ENCODE data around the gene OXNAD1.

Gene OXNAD1

DNA sequence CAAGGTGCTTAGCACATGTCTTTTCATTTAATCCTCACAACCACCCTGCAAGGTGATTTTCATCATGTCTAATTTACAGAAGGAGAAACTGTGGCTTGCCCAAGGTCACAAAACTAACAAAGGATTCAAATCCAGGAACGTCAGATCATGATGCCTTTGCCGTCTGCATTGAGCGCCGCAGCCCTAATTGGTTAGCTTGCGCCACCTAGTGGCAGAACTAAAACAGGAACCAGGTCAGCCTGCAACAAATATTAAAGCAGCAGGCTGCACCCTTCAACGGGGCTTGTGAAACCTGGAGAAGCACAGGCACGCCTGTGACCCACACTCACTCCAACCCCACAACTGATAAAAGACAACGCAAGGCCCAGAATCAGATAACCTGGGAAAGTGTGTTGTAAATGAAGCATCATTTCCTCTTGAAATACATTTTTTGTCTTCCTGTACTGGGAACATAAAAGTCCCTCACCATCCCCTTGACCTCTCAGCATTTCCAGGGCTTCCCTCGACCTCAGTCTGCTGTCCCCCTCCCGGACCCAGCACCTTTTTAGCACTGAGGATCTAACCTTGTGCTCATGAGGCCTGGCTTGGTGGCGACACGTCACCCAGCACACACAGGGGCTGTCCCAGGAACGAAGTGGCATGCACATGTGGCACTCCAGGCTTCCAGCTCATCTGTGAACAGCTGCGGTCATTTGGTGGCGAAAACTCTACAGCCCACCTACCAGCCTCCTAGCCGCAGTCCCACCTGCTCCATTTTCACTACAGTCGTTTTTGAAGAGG lies 17.5 kb upstream of the OXNAD1 start:
- DNase-seq, result peak; percentile 35 to 83 (median 59)

DNA sequence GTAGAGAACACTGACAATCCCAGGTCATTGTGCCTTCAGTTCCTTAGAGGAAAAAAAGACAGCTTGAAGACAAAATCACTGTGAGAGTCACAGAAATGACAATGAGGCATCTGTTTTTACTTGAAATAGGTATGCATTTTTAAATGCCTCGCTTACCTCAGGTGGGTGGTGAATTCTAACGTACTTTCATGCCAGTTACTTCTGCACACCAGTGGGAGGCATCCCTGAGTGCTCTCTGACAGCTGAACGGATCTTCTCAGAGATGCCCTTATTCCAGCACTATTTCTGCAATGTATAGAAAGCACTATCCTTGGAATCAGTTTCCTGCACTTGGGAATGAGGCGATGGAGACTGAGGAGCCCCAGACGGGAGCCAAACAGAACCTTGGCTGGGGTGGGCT lies 16.5 kb upstream of the OXNAD1 start:
- DNase-seq, result no peak

DNA sequence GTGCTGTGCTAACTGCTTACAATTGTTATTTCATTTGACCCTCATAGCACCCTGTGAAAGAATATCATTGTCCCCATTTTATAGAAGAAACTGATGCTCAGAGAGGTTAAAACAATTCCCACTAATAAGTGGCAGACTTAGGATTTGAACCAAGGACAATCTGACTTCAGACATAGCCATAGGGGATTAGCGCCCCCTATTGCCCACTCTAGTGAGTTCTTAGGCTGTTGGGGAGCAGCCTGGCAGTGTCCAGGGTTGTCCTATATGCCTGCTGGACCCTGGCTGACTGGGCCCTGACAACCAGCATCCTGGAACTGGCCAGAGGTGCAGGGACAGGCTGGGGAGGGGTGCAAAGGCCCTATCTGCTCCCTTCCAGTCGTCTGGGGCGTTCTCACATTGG lies 15.7 kb upstream of the OXNAD1 start:
- no peak for DNase-seq

- no peak for DNase-seq
Observed at GRCh38 chr3:16249886-16250285, 15.1 kb upstream of the OXNAD1 start.

DNA sequence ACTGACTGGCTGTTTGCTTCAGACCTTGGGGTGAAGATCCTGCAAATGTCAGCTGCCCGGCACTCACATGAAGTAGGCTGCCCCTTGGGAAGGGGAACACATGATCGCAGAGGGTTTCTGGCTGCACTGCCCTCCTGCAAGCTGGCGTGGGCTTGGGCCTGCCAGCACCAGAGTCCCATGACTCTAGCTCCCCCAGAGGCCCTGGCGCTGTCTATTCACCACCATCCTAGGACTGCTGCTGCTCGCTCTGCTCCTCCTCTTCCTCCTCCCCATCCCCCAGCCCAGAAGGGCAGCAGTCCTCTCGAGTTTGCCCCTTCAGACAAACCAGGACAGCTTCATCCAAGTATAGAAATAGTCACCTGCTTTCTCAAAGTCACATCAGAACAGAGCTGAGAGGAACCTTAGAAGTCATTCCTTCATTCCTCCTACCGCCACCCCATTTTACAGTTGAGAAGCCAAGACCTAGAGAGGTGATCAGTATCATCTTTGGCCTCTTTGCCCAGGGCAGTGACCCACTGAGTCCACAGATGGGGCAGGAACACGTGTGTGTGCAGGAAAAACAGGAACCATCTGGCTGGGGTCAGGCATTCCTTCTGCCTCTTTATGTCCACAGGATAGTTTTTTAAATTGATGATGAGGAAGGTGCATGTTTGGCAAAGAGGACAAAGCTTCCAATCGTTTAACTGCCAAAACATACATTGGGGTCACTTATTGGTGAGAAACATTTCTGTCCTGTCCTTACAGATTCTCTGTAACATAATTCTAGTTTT lies 13.5 kb upstream of the OXNAD1 start:
- DNase-seq, result no peak

DNA sequence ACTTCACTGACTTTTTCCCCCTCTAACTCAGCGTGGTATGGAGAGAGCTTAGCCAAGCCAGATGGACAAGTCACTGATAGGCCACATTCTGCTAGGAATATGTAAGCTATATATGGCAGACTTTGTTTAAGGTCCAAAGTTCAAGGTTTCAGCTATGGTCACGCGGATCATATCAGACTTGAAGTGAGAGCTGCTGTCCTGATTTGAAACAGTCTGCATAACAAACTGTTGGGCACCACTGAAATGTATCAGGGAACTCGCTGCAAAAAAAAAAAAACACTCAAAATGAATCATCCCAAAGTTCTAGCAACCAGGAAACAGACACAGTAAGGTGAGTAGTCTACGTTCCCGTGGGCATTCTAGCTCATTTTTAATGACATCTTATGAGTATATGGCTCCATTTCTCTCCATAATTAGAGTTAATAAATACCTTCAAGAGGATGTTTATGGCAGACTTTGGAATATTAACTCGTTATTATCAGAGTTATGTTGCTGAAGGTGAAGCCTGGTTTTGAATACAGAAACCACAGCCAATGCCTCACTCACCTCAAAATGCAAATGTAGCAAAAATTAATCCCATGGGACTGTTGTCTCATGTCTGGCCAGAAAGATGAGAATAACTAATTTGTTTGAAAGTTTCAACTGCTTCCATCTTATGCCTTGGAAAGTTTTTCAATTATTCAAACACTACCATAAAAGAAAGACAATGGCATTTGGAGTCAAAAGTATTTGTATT lies 12.6 kb upstream of the OXNAD1 start:
- DNase-seq, result no peak

DNA sequence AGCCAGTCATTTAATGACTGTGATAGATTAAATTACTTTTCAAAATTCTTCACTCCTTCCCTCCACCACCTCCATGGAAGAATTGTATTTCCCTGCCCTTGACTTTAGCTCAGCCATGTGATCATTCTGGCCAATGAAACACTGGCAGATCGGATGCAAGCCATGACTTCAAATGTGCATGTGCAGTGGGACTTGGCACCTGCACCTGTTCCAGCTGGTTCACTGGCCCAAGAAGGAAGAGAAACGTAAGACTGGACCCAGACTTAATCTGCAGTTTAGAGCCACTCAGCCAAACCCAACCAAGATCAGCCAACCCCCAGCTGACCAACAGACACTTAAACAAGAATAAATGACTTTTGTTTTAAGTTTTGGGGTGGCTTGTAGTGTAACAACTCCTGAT lies 12.0 kb upstream of the OXNAD1 start:
- no peak for DNase-seq

- DNase-seq, result no peak
Observed at GRCh38 chr3:16253601-16254000, 11.4 kb upstream of the OXNAD1 start.

- DNase-seq, result peak in 1 of 5 experiments; percentile 55
Observed at GRCh38 chr3:16254916-16255315, 10.1 kb upstream of the OXNAD1 start.

DNA sequence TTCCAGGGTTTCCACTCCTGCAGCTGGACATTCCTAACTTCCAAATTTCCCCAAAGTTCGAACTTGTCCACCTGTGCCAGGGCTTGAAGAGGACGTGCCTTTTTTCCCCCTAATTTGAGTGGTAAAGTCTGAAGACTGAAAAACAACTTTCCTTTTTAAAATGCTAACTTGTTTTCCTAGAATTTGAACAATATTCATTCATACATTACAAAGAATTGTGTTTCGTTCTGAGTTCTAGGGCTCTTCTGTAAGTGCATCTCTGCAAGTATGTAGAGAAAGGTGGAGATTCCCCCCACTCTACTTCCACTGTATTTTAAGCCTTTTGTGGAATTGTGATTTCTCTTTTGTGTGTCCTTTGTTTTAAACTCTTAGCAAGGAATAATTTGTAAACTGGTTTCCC lies 9.7 kb upstream of the OXNAD1 start:
- DNase-seq, result no peak

DNA sequence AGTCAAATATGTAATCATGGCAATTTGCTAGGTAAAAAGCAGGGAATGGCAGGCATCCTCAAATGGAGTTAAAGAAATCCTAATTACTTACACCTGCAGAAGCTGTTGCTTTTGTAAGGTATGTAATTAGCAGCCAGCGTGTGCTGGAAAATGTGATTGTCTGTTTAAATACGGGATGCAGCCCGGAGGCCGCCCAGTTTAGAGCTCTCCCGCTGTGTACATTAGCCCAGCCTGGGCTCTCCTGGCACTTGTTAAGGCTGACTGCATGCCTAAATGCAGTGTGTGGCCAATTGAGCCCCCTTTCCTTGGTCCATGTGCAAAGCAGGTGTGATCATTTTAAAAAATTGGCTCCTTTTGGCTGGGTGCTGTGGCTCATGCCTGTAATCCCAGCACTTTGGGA lies 9.3 kb upstream of the OXNAD1 start:
- DNase-seq, result no peak

- no peak for DNase-seq
Observed at GRCh38 chr3:16257309-16257708, 7.7 kb upstream of the OXNAD1 start.

DNA sequence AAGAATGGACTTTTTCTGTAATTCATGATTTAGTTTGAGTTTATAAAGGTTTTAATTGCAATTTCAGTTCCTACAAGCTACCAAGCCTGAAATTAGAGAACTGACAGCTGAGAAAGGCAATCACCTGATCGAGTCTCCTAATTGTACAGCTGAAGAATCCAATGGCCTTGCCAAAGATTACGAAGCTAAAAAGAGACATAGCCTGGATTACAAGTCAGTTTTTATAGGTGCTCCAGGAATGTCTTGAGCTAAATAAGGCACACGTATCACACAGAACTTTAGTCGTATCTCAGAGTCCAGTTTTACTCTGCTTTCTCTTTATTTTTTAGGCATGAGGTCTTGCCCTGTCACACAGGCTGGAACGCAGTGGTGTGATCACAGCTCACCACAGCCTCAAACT lies 6.8 kb upstream of the OXNAD1 start:
- no peak for DNase-seq

GRCh38 chr3:16258866-16259265 lies 6.1 kb upstream of the OXNAD1 start:
- no peak for DNase-seq

GRCh38 chr3:16260046-16260445 lies 5.0 kb upstream of the OXNAD1 start:
- no peak for DNase-seq

DNA sequence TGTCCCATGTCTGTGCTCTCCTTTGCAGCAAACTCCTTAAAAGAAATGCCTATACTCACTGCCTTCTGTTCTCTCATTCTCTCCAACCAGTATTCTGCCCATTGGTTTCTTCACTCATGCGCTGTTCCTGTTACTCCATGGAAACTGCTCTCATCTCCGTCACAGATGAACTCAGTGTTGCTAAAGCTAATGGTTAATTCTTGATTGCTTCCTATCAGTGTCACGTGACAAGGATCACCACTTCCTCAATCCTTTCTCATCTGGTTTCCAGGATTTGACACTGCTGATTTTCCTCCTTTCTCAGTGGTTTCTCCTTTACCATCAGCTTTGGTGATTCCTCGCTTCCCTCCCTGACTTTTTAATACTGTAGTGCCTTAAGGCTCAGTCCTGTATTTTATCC lies 2.8 kb upstream of the OXNAD1 start:
- DNase-seq, result no peak

DNA sequence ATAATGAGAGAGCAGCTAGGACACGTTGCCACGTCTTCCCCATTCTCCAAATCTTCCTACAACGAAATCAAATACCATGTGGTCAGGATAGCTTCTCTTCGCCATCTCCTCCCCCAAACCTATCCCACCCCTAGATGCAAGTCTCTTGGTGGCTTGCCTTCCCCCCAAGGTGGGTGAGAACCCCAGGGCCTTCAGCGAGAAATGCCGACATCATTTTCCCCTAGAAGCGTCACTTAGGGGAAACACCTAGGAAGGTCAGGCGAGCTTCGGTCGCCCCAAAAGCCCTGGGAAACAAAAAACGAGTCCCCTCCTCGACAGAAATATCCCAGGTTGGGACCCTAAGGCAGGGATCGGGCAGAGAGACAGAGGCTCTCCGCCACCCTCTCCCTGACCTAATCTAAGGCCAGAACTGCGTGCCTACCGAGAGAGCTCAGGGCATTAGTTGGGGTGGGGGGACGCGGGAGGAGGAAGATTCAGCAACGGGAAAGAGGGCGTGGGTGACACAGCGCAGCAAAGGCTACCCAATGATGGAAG lies 771 bp upstream of the OXNAD1 start:
- DNase-seq, result no peak

DNA sequence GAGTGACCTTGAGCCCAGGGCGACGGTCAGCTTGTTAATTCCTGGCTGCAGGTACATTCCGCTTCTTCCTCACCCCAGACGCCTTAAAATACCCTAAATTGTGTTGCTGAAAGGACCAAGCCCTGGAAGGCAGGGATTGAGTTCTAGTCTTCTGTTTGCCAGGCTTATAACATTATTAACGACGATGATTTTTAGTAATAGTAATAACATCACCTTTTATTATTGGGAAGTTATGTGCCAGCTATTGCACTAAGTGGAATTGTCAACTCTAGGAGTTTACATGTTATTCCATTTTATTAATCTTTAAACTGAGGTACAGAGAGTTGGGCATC lies 409 bp downstream of the OXNAD1 start:
- no peak for DNase-seq

DNA sequence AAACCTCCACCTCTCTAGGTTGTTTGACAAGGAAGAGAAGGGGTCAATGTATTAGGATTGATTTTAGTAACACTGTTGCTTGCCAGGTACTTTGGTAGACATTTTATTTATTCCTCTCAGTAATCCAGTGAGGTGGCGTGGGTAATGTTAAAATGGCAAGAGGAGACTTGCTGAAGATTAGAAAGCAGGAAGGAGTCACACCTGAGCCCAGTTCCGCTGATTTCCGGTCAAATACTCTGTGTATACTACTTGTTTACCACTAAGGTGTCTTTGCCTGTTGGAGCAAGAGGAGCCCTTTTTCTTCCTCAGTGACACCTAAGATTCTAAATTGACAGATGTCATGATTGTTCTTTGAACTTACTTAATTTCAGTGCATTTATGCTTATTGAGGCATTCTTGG lies 1.7 kb downstream of the OXNAD1 start:
- no peak for DNase-seq

DNA sequence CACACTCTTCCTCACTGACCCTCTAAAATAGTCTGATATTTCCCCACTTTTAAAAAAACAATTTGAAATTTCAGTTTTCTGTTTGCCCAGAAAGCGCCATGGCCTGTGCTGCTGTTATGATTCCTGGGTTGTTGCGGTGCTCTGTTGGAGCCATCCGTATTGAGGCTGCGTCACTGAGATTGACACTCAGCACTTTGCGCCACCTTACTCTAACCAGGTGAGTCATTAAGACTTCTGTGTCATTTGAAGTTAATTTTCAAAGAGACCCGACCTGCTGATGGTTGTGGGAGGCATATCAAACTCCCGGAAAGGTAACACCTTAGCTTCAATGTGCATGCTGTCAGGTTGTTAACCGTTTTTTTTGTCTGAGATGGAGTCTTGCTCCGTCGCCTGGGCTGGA lies 5.8 kb downstream of the OXNAD1 start:
- no peak for DNase-seq

DNA sequence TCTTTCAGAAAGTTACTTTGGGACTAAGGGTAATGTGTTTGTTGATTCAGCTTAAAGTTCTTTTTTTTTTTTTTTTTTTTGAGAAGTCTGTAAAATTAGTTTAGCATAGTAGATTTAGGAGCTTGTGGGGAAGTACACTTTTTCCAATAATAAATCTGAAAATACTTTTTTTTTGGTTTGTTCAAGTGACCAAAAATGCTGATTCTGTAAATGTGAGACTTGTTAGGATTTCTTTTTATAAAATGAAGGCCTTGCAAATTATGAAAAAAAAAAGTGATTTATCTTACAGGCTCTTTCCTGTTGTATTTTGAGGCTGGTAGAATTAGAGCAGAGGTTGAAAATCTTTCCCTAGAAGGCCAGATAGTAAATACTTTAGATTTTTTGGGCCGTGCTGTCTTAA lies 7.6 kb downstream of the OXNAD1 start:
- DNase-seq, result no peak

- no peak for DNase-seq
Observed at GRCh38 chr3:16273867-16274266, 8.9 kb downstream of the OXNAD1 start.

DNA sequence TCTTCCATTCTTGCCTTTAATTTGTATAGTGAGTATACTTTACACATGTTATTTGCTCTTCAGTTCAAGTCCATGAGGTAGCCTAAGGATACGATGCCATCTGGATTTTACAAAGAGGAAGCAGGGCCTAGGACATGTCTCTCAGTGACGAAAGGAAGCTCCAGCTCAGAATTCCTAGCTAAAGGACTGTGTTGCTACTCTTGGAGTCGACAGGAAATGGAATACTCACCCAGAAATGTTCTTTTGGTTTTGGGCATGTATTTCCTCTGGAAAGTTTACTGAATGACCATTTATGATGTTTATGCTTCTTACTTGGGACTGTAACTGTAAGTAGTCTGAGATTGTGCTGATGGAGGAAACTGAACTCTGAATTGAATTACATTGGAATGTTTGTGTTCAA lies 12.5 kb downstream of the OXNAD1 start:
- DNase-seq, result no peak
